Lung (tissue), 12 donors: ENCODE measurements around the gene AFAP1. TPM values are rescaled to one million over a fixed set of nuclear protein-coding genes. Genes with fewer than 3 reads are reported as not detected.

Experiments
- ATAC-seq: fragments of 200-7000 bp; cut with Tn5 transposase; one replicate; pipeline ENCODE4 v1.9.1; 2020; ENCODE audit warnings: moderate number of reproducible peaks; ENCODE audit not compliant: insufficient read depth, low FRiP score
- DNase-seq, 3 donors: peaks; one replicate each; pipeline ENCODE4 v3.0.0-alpha.2; 2013 to 2017
- H3K27ac ChIP-seq, 2 donors: one replicate each; pipeline ENCODE4 v1.5.1; 2013; ENCODE audit warnings: mild to moderate bottlenecking in 2 of 2, moderate library complexity in 2 of 2, control low read depth in 1 of 2, inconsistent platforms in 1 of 2, low read depth in 1 of 2, low read length in 1 of 2
- H3K27me3 ChIP-seq, 3 donors: one replicate each; pipeline ENCODE4 v1.5.1; 2013; ENCODE audit warnings: low read length in 2 of 3; ENCODE audit not compliant: control insufficient read depth in 3 of 3, insufficient read depth in 3 of 3
- H3K36me3 ChIP-seq, 4 donors: one replicate each; pipeline ENCODE4 v1.5.1; 2013; ENCODE audit warnings: low read length in 4 of 4, mild to moderate bottlenecking in 1 of 4, moderate library complexity in 1 of 4; ENCODE audit not compliant: control insufficient read depth in 4 of 4, insufficient read depth in 4 of 4
- H3K4me1 ChIP-seq, 5 donors: one replicate each; pipeline ENCODE4 v1.5.1; 2013; ENCODE audit warnings: low read length in 5 of 5, mild to moderate bottlenecking in 2 of 5, moderate library complexity in 1 of 5; ENCODE audit not compliant: control insufficient read depth in 5 of 5, insufficient read depth in 5 of 5
- H3K4me3 ChIP-seq: one replicate; pipeline ENCODE4 v1.5.1; 2013; ENCODE audit warnings: mild to moderate bottlenecking, control low read depth, moderate library complexity
- H3K9ac ChIP-seq, 2 donors: one replicate each; pipeline ENCODE4 v1.5.1; 2013; ENCODE audit warnings: low read length in 2 of 2, control low read depth in 1 of 2; ENCODE audit not compliant: insufficient read depth in 1 of 2
- H3K9me3 ChIP-seq, 4 donors: one replicate each; pipeline ENCODE4 v1.5.1; 2013; ENCODE audit warnings: low read length in 3 of 4, mild to moderate bottlenecking in 1 of 4, moderate library complexity in 1 of 4; ENCODE audit not compliant: control insufficient read depth in 4 of 4, insufficient read depth in 3 of 4
- WGBS, 2 donors: extraction: QIAGEN DNeasy Blood & Tissue Kit; methylation state at CpG; one replicate each; pipeline ENCODE4 v1.1.7; 2013; 5-methylcytosine and 5-hydroxymethylcytosine counted together
- polyA plus RNA-seq, 2 donors: library from polyadenylated mRNA; stranded (reverse); fragments of 200-250 nt; gene quantifications; one replicate each; pipeline ENCODE4 v1.2.1, GENCODE V29; 2013
- total RNA-seq, 2 donors: library from RNA; depleted of rRNA in 1 of 2; stranded (reverse); fragments of >200 nt in 1 of 2; gene quantifications; one replicate each; pipeline ENCODE4 v1.2.1, GENCODE V29; 2014 to 2021
- TF ChIP-seq, protein P1 (sequence below): IDR thresholded peaks from 2 replicates; pipeline ENCODE4 v1.5.1; 2012; ENCODE audit warnings: mild to moderate bottlenecking; ENCODE audit errors: control extremely low read depth, extremely low read depth
- donor health status: control.
- donor health status: control.
- donor health status: Bipolar disorder and iron deficiency.
- donor health status: healthy.
- donor health status: DM: yes; HTN: yes; CAD: no.

The AFAP1 gene
- total and polyA plus RNA-seq, 4 donors = 5.3 to 34.1 (median 12.3) TPM

DNA sequence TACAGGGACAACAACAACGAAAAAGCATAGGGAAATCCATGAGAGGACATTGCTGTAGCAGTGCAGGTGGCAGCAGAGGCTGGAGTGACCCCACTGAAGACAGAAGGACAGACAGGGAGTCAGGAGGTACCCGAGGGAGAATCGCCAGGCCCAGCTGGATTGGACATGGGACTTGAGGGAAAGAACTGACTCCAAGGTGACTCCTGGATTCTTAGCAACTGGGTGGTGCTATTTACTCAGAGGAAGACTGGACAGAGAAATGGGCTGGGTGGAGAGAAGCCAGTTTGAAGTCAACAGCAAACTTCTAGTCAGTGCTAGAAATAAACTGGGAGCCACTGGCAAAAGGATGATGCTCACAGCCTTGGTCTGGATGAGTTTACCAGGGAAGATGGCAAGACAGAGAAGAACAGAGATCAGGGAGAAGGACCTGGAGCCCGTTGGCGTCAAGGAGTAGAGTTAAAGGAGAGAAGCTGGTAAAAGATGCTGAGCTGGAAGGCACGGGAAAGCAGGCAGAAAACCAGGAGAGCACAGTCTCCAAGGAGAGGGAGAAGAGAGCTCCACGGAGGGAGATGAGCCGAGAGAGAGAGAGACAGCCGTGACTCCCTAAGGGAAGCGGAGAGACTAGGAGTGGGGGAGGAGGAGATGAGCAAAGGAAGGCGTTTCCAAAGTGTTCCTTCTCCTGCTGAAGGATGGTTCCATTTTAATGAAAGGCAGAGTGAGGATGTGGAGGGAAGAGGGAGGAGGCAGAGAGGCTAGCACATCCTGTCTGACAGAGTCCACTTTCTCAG is 119.4 kb downstream of the AFAP1 start:
- Histone ChIP-seq H3K27me3 (no peaks in the 10 kb centered on the region), H3K9ac (no peak overlapping the region), H3K36me3 (peaks cover 0 to 12% (median 7%) of the 10 kb centered on the region in 4 donors), H3K4me1 (peaks cover 4 to 52% (median 45%) of the 10 kb centered on the region in 5 donors), H3K9me3 (no peaks in the 10 kb centered on the region), H3K4me3 (no peak overlapping the region), H3K27ac (no peak overlapping the region)
- DNase-seq = no peak
- no peak for ATAC-seq
- 91 to 92% methylated on average over 11 of the region's 11 CpGs for WGBS, 2 donors
- TF ChIP-seq, protein P1, sequence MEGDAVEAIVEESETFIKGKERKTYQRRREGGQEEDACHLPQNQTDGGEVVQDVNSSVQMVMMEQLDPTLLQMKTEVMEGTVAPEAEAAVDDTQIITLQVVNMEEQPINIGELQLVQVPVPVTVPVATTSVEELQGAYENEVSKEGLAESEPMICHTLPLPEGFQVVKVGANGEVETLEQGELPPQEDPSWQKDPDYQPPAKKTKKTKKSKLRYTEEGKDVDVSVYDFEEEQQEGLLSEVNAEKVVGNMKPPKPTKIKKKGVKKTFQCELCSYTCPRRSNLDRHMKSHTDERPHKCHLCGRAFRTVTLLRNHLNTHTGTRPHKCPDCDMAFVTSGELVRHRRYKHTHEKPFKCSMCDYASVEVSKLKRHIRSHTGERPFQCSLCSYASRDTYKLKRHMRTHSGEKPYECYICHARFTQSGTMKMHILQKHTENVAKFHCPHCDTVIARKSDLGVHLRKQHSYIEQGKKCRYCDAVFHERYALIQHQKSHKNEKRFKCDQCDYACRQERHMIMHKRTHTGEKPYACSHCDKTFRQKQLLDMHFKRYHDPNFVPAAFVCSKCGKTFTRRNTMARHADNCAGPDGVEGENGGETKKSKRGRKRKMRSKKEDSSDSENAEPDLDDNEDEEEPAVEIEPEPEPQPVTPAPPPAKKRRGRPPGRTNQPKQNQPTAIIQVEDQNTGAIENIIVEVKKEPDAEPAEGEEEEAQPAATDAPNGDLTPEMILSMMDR = no peak

DNA sequence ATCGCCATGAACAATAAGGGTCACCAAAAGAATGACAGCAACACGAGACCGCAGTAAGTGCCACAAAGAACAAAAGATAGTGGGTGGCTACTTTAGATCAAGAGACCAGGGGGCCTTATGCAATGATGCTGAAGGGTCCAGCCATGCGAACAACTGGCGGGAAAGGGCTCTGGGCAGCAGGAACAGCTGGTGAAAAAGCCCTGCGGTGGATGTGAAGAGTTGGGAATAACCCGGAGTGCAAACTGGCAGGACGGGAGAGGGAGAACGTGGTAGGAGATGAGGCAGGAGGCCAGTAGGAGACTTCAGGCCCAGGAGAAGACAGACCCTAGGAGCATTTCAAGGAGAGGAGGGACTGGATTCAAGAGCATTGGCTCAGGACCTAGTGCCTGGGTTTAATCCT is 120.2 kb downstream of the AFAP1 start:
- no peaks in the 10 kb centered on the region for H3K9me3 ChIP-seq
- TF ChIP-seq, protein P1 = no peak
- no peak overlapping the region for H3K9ac ChIP-seq
- H3K4me1 ChIP-seq = peaks cover 4 to 44% (median 38%) of the 10 kb centered on the region in 5 donors
- H3K36me3 ChIP-seq = peaks cover 3 to 15% (median 8%) of the 10 kb centered on the region in 4 donors
- no peak overlapping the region for H3K27ac ChIP-seq
- no peak for ATAC-seq
- DNase-seq = no peak
- WGBS, 2 donors = 91 to 95% methylated on average over 9 of the region's 9 CpGs
- H3K27me3 ChIP-seq = no peaks in the 10 kb centered on the region
- no peak overlapping the region for H3K4me3 ChIP-seq

DNA sequence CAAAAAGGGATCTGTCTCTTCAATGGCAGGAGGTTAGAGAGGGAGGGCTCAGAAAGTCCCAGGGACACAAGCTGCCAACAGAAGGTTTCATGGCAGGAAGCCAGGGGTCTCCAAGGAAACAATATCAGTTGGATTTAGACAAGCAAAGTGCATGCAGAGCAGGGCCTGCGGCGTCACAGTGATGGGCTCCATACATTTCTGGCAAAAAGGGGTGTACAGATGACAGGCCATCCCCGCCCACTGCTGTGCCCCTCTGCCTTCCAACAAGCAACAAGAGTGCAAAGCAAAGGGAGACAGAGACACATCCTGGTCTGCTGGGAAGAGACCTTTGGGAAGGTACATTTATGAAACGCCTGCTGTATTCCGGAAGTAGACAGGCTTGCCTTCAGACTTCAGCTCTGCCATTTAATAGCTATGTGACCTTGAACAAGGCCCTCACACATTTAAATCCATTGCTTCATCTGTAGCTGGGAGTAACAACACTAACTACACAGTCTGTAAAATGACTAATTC is 121.2 kb downstream of the AFAP1 start:
- peaks cover 3 to 21% (median 9%) of the 10 kb centered on the region in 4 donors for H3K36me3 ChIP-seq
- no peaks in the 10 kb centered on the region for H3K27me3 ChIP-seq
- no peak overlapping the region for H3K9ac ChIP-seq
- DNase-seq = peak; percentile 91 to 94 (median 93)
- no peak for ATAC-seq
- no peak overlapping the region for H3K4me3 ChIP-seq
- H3K4me1 ChIP-seq = peaks cover 4 to 34% (median 30%) of the 10 kb centered on the region in 5 donors
- TF ChIP-seq, protein P1 = no peak
- H3K9me3 ChIP-seq = no peaks in the 10 kb centered on the region
- 87 to 94% methylated on average over 5 of the region's 5 CpGs for WGBS, 2 donors
- no peak overlapping the region for H3K27ac ChIP-seq
